RWPE2 (cell line): ENCODE data around the gene FAM24A.

Experiments used
- ATAC-seq: fragments of 200-7000 bp; cut with Tn5 transposase; 3 replicates; pipeline ENCODE4 v1.9.1; 2021; ENCODE audit warnings: low read depth
- DNase-seq: peaks from one replicate; pipeline ENCODE4 v3.0.0-alpha.2; 2020; ENCODE audit warnings: low spot score
- H3K27ac ChIP-seq: fragments of 450-650 bp; 2 replicates; pipeline ENCODE4 v1.5.1; 2017; ENCODE audit warnings: mild to moderate bottlenecking; ENCODE audit not compliant: poor library complexity, severe bottlenecking
- H3K27me3 ChIP-seq: fragments of 250-450 bp; sonication (Bioruptor Pico); 2 replicates; pipeline ENCODE4 v1.5.1; 2021; ENCODE audit warnings: mild to moderate bottlenecking, moderate library complexity; ENCODE audit not compliant: insufficient read depth, poor library complexity, severe bottlenecking
- H3K36me3 ChIP-seq: fragments of 250-450 bp; sonication (Bioruptor Pico); 2 replicates; pipeline ENCODE4 v1.5.1; 2020; ENCODE audit warnings: low read depth, mild to moderate bottlenecking, moderate library complexity
- H3K4me1 ChIP-seq: fragments of 250-450 bp; sonication (Bioruptor Pico); 2 replicates; pipeline ENCODE4 v1.5.1; 2021; ENCODE audit warnings: mild to moderate bottlenecking, moderate library complexity; ENCODE audit not compliant: insufficient read depth, poor library complexity, severe bottlenecking
- H3K4me3 ChIP-seq: fragments of 250-450 bp; sonication (Bioruptor Pico); 2 replicates; pipeline ENCODE4 v1.5.1; 2021; ENCODE audit warnings: mild to moderate bottlenecking, moderate library complexity; ENCODE audit not compliant: severe bottlenecking
- H3K9me3 ChIP-seq: fragments of 250-450 bp; sonication (Bioruptor Pico); 2 replicates; pipeline ENCODE4 v1.5.1; 2021; ENCODE audit warnings: mild to moderate bottlenecking, moderate library complexity; ENCODE audit not compliant: severe bottlenecking
- CTCF ChIP-seq: fragments of 450-650 bp; IDR thresholded peaks from one replicate; pipeline ENCODE4 v1.5.1; 2017; ENCODE audit warnings: mild to moderate bottlenecking, moderate library complexity; ENCODE audit not compliant: poor library complexity, severe bottlenecking

The FAM24A gene

DNA sequence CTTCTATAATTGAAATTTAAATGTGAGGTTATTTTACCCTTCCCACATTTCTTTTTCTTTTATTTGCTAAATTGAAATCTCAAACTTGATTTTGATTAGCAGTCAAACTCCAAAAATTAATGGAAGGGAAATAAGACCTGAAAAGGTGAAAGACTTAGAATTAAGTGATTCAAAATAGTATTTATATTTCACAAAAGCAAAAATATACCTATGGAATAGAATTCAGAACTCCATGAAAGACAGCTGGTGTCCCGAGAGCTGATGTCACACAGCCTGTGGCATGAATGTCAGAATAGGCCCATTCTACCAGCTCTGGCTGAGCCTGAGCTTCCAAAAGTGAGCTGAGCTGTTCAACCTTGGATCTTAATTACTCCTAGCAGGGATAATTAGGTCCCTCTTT lies at the start of gene FAM24A:
Gene FAM24A (plus strand): TSS at position 301 of the 400 bp plus-strand sequence. CDS start 1,025 bp downstream, outside the sequence.
- no peak for ATAC-seq
- no peaks in the 10 kb centered on the region for H3K4me1 ChIP-seq
- TF ChIP-seq CTCF = no peak

DNA sequence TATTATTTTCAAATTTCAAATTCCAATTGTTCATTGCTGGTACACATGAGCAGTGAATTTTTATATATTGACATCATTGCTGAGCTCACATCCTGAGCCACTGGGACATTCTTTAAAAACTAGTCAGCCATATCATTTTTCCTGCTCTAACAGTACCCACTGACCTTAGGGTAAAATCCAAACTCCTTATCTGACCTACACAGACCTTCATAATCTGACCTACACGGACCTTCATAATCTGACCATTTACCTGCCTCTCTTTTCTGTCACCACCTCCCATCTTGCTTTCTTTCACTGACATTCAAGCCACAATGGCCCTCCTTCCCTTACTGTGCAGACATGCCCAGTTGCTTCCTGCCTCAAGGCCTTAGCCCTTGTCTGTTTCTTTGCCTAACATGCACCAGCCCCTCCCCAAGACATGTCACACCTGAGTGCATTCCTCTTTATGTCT lies 48.7 kb upstream of the FAM24A start:
- H3K4me1 ChIP-seq = peaks cover 54% of the 10 kb centered on the region
- ATAC-seq (peak; percentile 90), DNase-seq (no peak)
- no peaks in the 10 kb centered on the region for H3K9me3 ChIP-seq
- peak overlapping the region; percentile 91 for H3K27ac ChIP-seq
- H3K4me3 ChIP-seq = no peak overlapping the region
- no peaks in the 10 kb centered on the region for H3K27me3 ChIP-seq
- H3K36me3 ChIP-seq = peaks cover 29% of the 10 kb centered on the region
- no peak for TF ChIP-seq CTCF

More for the DNA sequence above, at the start of gene FAM24A:
- no peak for DNase-seq
- Histone ChIP-seq H3K27me3 (no peaks in the 10 kb centered on the region), H3K9me3 (no peaks in the 10 kb centered on the region), H3K36me3 (no peaks in the 10 kb centered on the region), H3K4me3 (no peak within 1 kb of the TSS), H3K27ac (no peak within 1 kb of the TSS)

GRCh38 chr10:122863216-122864193 lies 46.9 kb upstream of the FAM24A start:
- Histone ChIP-seq H3K4me3 (no peak overlapping the region), H3K36me3 (peaks cover 22% of the 10 kb centered on the region), H3K9me3 (no peaks in the 10 kb centered on the region), H3K4me1 (peaks cover 62% of the 10 kb centered on the region), H3K27me3 (no peaks in the 10 kb centered on the region), H3K27ac (peak overlapping the region; percentile 91)
- DNase-seq (no peak), ATAC-seq (no peak)
- TF ChIP-seq CTCF = no peak

GRCh38 chr10:122864194-122864592 lies 46.2 kb upstream of the FAM24A start:
- H3K27ac ChIP-seq = peak overlapping the region; percentile 91
- TF ChIP-seq CTCF = no peak
- ATAC-seq = no peak

More at GRCh38 chr10:122864194-122864592, 46.2 kb upstream of the FAM24A start:
- Histone ChIP-seq H3K4me3 (no peak overlapping the region), H3K4me1 (peaks cover 62% of the 10 kb centered on the region), H3K9me3 (no peaks in the 10 kb centered on the region), H3K27me3 (no peaks in the 10 kb centered on the region), H3K36me3 (peaks cover 16% of the 10 kb centered on the region; the same call in 1 of the 2 replicates)
- DNase-seq = no peak
